ENCODE data around the gene CDPF1. TPM values are rescaled to one million over a fixed set of nuclear protein-coding genes. Genes with fewer than 3 reads are reported as not detected.

Gene CDPF1
- total RNA-seq, 1 experiment from 2014 or later: 16.3 TPM

DNA sequence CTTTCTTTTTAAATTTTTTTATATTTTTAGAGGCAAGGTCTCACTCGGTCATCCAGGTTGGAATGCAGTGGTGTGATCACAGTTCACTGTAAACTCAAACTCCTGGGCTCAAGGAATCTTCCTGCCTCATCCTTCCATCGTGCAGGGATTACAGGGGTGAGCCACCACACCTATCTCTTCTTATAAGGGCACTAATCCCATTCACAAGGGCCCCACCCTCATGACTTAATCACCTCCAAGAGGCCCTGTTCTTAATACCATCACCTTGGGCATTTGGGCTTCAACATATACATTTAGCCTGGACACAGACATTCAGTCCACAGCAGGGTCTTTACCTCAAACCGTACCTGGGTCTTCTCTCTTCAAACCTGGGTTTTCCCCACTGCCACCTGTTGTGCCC, 42.1 kb upstream of the CDPF1 start:
- no peak overlapping the region for H3K4me2 ChIP-seq (ENCODE audit: low read length)
- TF ChIP-seq EZH2 (IDR thresholded peaks at IDR 0.05) (no peak), ELF1 (IDR thresholded peaks at IDR 0.05; ENCODE audit: borderline replicate concordance, low read depth) (no peak), SIN3A (IDR thresholded peaks at IDR 0.05; ENCODE audit: low read depth) (no peak), ZFX (IDR thresholded peaks at IDR 0.05) (no peak), TCF7L2 (IDR thresholded peaks at IDR 0.05; ENCODE audit: borderline replicate concordance, extremely low read depth, insufficient read depth, insufficient read length) (no peak), POLR2A (IDR thresholded peaks at IDR 0.05; ENCODE audit: borderline replicate concordance, extremely low read depth, insufficient read depth, insufficient read length) (no peak), SRF (IDR thresholded peaks at IDR 0.05; ENCODE audit: low read depth) (no peak), RAD21 (IDR thresholded peaks at IDR 0.05; ENCODE audit: low read depth) (no peak), EZH2phosphoT487 (IDR thresholded peaks at IDR 0.05; ENCODE audit: borderline replicate concordance) (no peak)
- TF ChIP-seq, protein P1, sequence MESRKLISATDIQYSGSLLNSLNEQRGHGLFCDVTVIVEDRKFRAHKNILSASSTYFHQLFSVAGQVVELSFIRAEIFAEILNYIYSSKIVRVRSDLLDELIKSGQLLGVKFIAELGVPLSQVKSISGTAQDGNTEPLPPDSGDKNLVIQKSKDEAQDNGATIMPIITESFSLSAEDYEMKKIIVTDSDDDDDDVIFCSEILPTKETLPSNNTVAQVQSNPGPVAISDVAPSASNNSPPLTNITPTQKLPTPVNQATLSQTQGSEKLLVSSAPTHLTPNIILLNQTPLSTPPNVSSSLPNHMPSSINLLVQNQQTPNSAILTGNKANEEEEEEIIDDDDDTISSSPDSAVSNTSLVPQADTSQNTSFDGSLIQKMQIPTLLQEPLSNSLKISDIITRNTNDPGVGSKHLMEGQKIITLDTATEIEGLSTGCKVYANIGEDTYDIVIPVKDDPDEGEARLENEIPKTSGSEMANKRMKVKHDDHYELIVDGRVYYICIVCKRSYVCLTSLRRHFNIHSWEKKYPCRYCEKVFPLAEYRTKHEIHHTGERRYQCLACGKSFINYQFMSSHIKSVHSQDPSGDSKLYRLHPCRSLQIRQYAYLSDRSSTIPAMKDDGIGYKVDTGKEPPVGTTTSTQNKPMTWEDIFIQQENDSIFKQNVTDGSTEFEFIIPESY (IDR thresholded peaks at IDR 0.05; ENCODE audit: extremely low read depth, insufficient replicate concordance, low read length): no peak
- no peak for DNase-seq (ENCODE audit: low read depth, low spot score)

More for the DNA sequence above, 42.1 kb upstream of the CDPF1 start:
- intact Hi-C loops (cut with micrococcal nuclease): no loop called here
- no peaks in the 10 kb centered on the region for H3K9me3 ChIP-seq (ENCODE audit: control insufficient read depth in 1 of 2, insufficient read depth in 1 of 2, low read depth in 1 of 2, low read length in 2 of 2)
- no peak for ATAC-seq
- peaks cover 5% of the 10 kb centered on the region for H3K79me2 ChIP-seq (ENCODE audit: insufficient read depth, low read length)
- H3K27me3 ChIP-seq (ENCODE audit: insufficient read depth, low read length): no peaks in the 10 kb centered on the region
- H3K36me3 ChIP-seq (ENCODE audit: control insufficient read depth in 1 of 2, insufficient read depth in 2 of 2, low read length in 2 of 2): peaks cover 6 to 10% of the 10 kb centered on the region in 2 experiments; a peak in 2 of 4 replicates
- ChIA-PET RAD21 (ENCODE audit: low non-redundant PET in 1 of 2, low total read pairs in 2 of 2, uncharacterized antibody in 2 of 2, unreplicated experiment in 2 of 2) (no interaction called here), CTCF (no interaction called here), POLR2A (no interaction called here)
- no peak overlapping the region for H3K27ac ChIP-seq (ENCODE audit: low read depth, low read length)
- H3K9me2 ChIP-seq (ENCODE audit: insufficient read depth): no peaks in the 10 kb centered on the region
- no TSS peak for BruUV-seq (replicated peaks)
- no peaks in the 10 kb centered on the region for H4K20me1 ChIP-seq (ENCODE audit: insufficient read depth)
- no peak overlapping the region for H2AFZ ChIP-seq (ENCODE audit: low read depth, low read length, poor library complexity, severe bottlenecking)
- no peak overlapping the region for H3K9ac ChIP-seq (ENCODE audit: low read length)
- no peak overlapping the region for H3K4me3 ChIP-seq (replicated peaks in 1 of 2; ENCODE audit: low read depth in 1 of 2, low read length in 2 of 2)
- H3K4me1 ChIP-seq (ENCODE audit: control insufficient read depth in 1 of 2, insufficient read depth in 2 of 2, low read length in 2 of 2): peaks cover 7 to 13% of the 10 kb centered on the region in 2 experiments; a peak in 3 of 4 replicates

All from HCT116 (cell line).